Natural killer cell treated with Interleukin-12 subunit alpha and Interleukin-12 subunit beta and Interleukin-15 and Interleukin-18, amount 100 ng/mL, for 72 hours (primary cell): ENCODE data around the gene SNW1. TPM values are rescaled to one million over a fixed set of nuclear protein-coding genes. Genes with fewer than 3 reads are reported as not detected.

Experiments
- ATAC-seq, 2 donors: fragments of 150-1000 bp; cut with Tn5 transposase in 1 of 2; sonication (Bioruptor Pico), chemical (Tn5 transposase) in 1 of 2; 2 replicates each; pipeline ENCODE4 v1.10.0; 2021
- DNase-seq: peaks from one replicate; pipeline ENCODE4 v3.0.0; 2022; ENCODE audit warnings: low spot score
- H3K27ac Mint-ChIP-seq, 2 donors: 1 replicate in 1 of 2; 2 replicates in 1 of 2; pipeline ENCODE4 v1.8.0; 2022; ENCODE audit warnings: mixed read lengths in 2 of 2, mild to moderate bottlenecking in 1 of 2, moderate library complexity in 1 of 2
- H3K27me3 Mint-ChIP-seq, 2 donors: 1 replicate in 1 of 2; 2 replicates in 1 of 2; pipeline ENCODE4 v1.8.0; 2022; ENCODE audit warnings: mixed read lengths in 2 of 2
- H3K36me3 Mint-ChIP-seq: one replicate; pipeline ENCODE4 v1.8.0; 2022; ENCODE audit warnings: mixed read lengths
- H3K4me1 Mint-ChIP-seq, 2 donors: 1 replicate in 1 of 2; 2 replicates in 1 of 2; pipeline ENCODE4 v1.8.0; 2022; ENCODE audit warnings: low read depth in 2 of 2, mixed read lengths in 2 of 2, mild to moderate bottlenecking in 1 of 2
- H3K4me3 Mint-ChIP-seq: one replicate; pipeline ENCODE4 v1.8.0; 2022; ENCODE audit warnings: mixed read lengths
- H3K9me3 Mint-ChIP-seq: 2 replicates; pipeline ENCODE4 v1.8.0; 2022; ENCODE audit warnings: mixed read lengths
- total RNA-seq, 2 donors: library from RNA; stranded (reverse); gene quantifications; one replicate each; pipeline ENCODE4 v1.2.3, GENCODE V29; 2022

SNW1 gene
- total RNA-seq, 2 donors from 2014 or later = 82.4 to 109 TPM

DNA sequence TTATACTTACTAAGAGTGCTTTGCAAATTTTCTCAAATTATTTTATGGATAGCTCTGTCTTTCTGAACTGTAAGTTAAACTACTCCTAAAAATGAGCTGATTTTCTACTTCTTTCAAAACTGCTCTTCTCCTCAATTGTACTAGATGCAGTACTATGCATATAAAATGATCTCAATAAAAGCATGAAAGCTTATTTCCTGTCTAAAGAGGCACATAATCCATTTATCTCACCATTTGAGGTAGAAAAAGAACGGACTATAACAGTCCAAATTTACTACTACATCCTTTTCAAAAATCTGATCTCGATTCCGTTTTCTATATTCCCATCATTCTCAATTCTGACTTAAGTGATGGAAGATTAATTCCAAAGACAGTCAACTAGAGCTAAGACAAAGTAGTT, 38.7 kb downstream of the SNW1 start:
- Mint-ChIP-seq H3K4me1 (peaks cover 0 to 5% of the 10 kb centered on the region in 2 donors), H3K9me3 (no peaks in the 10 kb centered on the region), H3K36me3 (peaks cover 43% of the 10 kb centered on the region), H3K4me3 (no peak overlapping the region), H3K27me3 (no peaks in the 10 kb centered on the region), H3K27ac (peak overlapping the region in 1 of 2 donors; percentile 21)
- DNase-seq = no peak
- ATAC-seq = no peak

DNA sequence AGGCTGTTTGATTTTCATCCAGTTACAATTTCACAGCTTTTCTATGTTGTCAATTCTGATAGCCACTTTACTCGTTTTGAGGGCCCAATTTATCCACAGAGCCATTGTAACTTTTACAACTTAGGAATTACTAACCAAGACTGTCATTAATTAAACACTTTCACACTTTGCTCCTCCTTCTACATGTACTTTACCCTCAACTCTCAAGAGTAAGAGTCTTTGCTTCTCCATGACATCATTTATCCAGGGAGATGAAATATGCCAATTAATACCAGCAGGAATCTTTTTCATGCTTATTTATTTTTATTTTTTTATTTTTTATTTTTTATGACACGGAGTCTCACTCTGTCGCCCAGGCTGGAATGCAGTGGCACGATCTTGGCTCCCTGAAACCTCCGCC, 39.5 kb downstream of the SNW1 start:
- Mint-ChIP-seq H3K4me3 (no peak overlapping the region), H3K36me3 (peaks cover 38% of the 10 kb centered on the region), H3K4me1 (peaks cover 0 to 5% of the 10 kb centered on the region in 2 donors)

DNA sequence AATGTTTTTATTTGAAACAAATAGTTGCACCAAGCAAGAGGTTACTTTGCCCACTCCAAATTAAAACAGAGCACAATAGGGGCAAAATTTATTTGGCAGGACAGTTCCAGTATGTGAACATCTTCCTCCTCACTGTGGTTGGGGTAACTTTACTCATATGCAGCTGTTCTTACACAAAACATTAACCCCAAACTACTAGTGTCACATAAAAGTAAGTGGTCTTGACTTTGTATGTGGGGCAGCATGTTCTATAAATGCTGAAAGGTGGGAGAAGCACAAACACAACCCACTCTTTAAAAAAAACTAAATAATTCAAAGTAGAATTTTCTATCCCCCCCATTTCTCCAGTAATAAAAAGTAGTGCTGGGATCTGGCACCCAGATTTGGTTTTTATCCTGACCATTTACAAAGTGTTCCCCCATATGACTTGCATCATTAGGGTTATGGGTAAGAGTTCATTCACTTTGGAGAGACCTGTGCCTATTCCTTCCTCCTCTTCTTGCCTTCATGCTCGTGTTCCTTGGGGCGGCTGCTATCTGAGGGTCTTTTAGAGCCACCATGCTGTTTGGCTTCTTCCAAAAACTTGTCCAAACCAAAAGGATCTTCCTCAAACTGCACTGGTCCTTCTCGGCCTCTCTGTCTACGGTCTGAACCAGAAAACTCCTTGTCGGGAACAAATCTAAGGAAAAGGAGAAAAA, 43.2 kb downstream of the SNW1 start:
- peak overlapping the region in 1 of 2 donors; percentile 42 for H3K27ac Mint-ChIP-seq
- peaks cover 27% of the 10 kb centered on the region for H3K36me3 Mint-ChIP-seq
- no peaks in the 10 kb centered on the region for H3K9me3 Mint-ChIP-seq

More for the DNA sequence above, 39.5 kb downstream of the SNW1 start:
- H3K9me3 Mint-ChIP-seq = no peaks in the 10 kb centered on the region
- H3K27ac Mint-ChIP-seq = no peak overlapping the region
- DNase-seq = no peak
- ATAC-seq = no peak
- H3K27me3 Mint-ChIP-seq = no peaks in the 10 kb centered on the region

DNA sequence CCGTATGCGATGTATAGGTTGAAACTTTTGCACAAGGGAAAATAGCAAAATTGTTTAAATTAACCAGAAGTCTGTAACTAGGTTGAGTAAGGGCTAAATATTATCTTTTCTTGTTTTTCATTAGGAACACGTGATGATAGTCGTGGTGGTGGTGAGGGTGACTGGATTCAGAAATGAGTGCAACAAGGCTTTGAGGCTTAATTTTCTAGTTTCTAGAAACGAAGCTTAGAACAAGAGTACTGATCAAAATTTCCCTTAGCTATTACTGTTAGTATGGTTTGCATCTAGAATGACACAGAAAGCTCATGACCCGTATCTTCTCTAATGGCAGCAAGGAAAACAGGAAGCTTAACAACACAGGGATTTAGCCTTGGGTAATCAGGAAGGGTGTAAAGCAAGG, 46.0 kb downstream of the SNW1 start:
- H3K27me3 Mint-ChIP-seq = no peaks in the 10 kb centered on the region
- H3K9me3 Mint-ChIP-seq = no peaks in the 10 kb centered on the region
- ATAC-seq = no peak
- DNase-seq = no peak
- H3K4me3 Mint-ChIP-seq = no peak overlapping the region
- H3K36me3 Mint-ChIP-seq = peaks cover 13% of the 10 kb centered on the region
- no peak overlapping the region for H3K27ac Mint-ChIP-seq
- peaks cover 10 to 16% of the 10 kb centered on the region in 2 donors for H3K4me1 Mint-ChIP-seq

More for the DNA sequence above, 43.2 kb downstream of the SNW1 start:
- H3K4me1 Mint-ChIP-seq = peaks cover 4 to 9% of the 10 kb centered on the region in 2 donors
- H3K27me3 Mint-ChIP-seq = no peaks in the 10 kb centered on the region
- ATAC-seq = no peak
- no peak for DNase-seq
- H3K4me3 Mint-ChIP-seq = no peak overlapping the region

DNA sequence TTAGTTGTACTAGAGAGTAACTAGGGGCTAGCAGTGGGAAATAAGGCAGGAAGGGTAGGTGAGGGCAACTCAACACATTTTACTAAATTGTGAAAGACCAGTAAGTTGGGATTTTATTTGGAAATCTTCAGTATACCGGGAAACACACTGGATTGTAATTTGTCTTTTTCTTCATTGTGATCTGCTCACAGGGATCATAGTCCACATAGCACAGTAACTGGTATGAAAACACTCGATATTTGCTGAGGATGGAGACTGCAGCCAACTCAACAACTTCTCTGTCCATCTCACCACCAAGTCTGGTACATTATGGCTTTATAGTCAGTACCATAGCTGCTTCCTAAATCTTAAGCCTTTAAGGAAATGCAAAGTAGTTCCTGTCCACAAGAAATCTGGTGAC, 50.6 kb downstream of the SNW1 start:
- Mint-ChIP-seq H3K4me3 (peak overlapping the region; percentile 98), H3K27me3 (no peaks in the 10 kb centered on the region), H3K36me3 (peaks cover 24% of the 10 kb centered on the region), H3K9me3 (no peaks in the 10 kb centered on the region), H3K27ac (no peak overlapping the region), H3K4me1 (peaks cover 37 to 45% of the 10 kb centered on the region in 2 donors)
- no peak for ATAC-seq
- DNase-seq = no peak

DNA sequence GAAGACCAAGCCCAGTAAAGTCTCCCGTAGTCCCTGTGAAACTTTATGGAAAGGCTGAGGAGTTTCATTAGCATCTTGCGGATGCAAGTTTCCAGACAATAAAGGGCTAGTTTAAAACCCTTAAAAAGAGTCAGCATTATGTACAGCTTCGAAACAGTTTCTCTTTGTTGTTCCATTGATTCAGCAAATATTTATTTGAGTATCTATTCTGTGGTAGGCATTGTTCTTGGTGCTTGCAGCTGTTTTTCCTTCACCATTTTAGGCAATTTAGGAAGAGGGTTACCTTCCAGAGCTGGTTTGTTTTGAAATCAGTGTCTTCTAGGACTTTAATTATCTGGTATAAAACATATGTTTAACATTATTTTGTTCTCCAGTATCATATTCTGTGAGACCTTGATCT, 51.5 kb downstream of the SNW1 start:
- DNase-seq = no peak
- no peaks in the 10 kb centered on the region for H3K9me3 Mint-ChIP-seq
- ATAC-seq = no peak
- peak overlapping the region; percentile 98 for H3K4me3 Mint-ChIP-seq
- H3K4me1 Mint-ChIP-seq = peaks cover 37% of the 10 kb centered on the region in 2 donors
- peaks cover 20% of the 10 kb centered on the region for H3K36me3 Mint-ChIP-seq
- H3K27ac Mint-ChIP-seq = peak overlapping the region; percentile 60 to 75
- H3K27me3 Mint-ChIP-seq = no peaks in the 10 kb centered on the region

DNA sequence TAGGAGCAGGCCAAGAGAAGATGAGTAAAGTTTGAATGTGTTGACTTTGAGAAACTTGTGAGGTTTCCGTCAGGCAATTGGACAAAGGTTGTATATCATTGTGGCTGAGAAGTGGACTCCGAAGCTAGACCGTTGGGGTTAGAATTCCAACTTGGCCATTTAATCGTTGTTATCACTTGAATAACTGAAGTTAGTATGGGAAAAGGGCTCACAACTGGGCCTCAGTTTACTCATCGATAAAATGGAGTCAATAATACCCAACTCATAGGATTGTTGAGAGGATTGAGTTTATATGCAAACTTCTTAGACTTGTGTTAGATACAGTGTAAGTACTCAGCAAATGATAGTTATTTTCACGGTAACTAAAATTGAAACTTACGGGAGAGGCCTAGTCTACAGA, 52.2 kb downstream of the SNW1 start:
- peak overlapping the region; percentile 98 for H3K4me3 Mint-ChIP-seq
- H3K27ac Mint-ChIP-seq = peak overlapping the region; percentile 75 to 95
- H3K4me1 Mint-ChIP-seq = peaks cover 36 to 37% of the 10 kb centered on the region in 2 donors
- ATAC-seq (no peak), DNase-seq (no peak)
- H3K27me3 Mint-ChIP-seq = no peaks in the 10 kb centered on the region
- no peaks in the 10 kb centered on the region for H3K9me3 Mint-ChIP-seq
- peaks cover 20% of the 10 kb centered on the region for H3K36me3 Mint-ChIP-seq

DNA sequence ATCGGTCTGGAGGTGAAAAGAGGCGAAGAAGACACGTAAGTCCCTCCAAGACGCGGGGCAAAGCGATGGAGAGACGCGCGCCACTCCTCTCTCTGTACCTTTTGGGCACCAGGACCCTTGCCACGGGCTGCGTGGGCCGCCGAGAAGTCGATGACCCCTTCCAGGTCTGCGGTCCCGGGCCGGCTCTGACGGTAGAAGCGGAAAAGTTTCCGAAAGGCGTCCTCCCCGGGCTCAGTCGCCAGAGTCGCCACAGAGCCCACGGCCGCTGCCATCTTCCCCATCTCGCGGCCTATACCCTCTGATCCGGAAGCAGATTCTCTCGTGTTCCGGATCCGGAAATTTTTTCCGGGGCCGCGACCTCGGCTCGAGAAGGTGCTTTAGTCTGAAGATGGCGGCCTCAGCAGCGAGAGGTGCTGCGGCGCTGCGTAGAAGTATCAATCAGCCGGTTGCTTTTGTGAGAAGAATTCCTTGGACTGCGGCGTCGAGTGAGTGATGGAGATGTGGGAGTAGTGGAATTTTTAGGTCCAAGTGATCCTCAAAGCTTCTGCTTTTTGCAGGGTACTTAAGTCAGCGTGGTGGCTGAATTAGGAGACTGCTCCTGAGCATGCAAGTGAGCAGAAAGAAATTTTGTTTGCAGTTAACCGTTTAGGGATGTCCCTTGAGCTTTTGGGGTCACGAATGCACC, 53.1 kb downstream of the SNW1 start, which contains the start of the genes ALKBH1 and SLIRP:
Gene ALKBH1 (minus strand): TSS at position 300 of the 685 bp plus-strand sequence. CDS start 19 bp downstream, at position 281.
Gene SLIRP (plus strand): TSS at position 380 of the 685 bp plus-strand sequence. CDS start 9 bp downstream, at position 389.
- DNase-seq = peak; percentile 89
- H3K27me3 Mint-ChIP-seq = no peaks in the 10 kb centered on the region
- peaks cover 36 to 37% of the 10 kb centered on the region in 2 donors for H3K4me1 Mint-ChIP-seq
- peak within 1 kb of the TSS; percentile 75 to 95 for H3K27ac Mint-ChIP-seq
- peak; percentile 98 to 99 for ATAC-seq
- peaks cover 20% of the 10 kb centered on the region for H3K36me3 Mint-ChIP-seq
- peak within 1 kb of the TSS; percentile 98 for H3K4me3 Mint-ChIP-seq
- no peaks in the 10 kb centered on the region for H3K9me3 Mint-ChIP-seq

DNA sequence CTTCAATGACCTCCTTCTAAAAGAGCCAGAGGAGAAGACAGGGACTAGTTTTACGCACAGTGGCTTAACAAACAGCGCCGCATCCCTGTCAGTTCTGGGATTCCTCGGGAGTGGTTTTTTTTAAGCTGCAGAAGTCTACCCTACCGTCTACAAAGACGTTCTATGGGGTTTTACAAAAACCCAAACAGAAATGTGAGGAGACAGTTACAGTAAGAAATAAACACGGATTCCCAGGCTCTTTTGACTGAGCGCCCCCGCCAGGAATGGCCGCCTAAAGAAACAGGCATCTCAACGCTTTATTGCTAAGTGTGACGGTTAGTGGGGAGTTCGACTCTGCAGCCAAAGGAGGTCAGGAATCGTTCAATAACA, 53.6 kb downstream of the SNW1 start:
- Mint-ChIP-seq H3K27ac (peak overlapping the region; percentile 75 to 95), H3K27me3 (no peaks in the 10 kb centered on the region), H3K4me3 (peak overlapping the region; percentile 98), H3K4me1 (peaks cover 36 to 37% of the 10 kb centered on the region in 2 donors), H3K36me3 (peaks cover 20% of the 10 kb centered on the region), H3K9me3 (no peaks in the 10 kb centered on the region)
- DNase-seq = no peak
- peak; percentile 7 to 54 for ATAC-seq

DNA sequence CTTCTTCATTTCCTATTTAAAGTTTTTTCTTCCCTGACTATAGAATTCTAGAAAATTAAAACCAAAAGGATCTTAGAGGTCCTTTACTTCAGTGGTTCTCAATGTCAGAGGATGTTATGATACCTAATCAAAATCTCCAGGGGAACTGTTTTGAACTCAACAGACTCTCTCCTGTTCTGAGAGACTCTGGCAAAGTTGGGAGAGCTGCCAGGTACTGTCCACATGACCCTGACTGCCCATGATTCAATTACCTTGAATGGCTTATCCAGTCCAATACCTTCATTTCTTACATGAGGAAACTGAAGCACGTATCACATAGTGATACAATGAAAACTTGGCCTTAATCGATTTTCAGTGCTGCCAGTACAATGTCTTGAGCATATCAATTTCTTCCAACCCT, 69.7 kb downstream of the SNW1 start:
- no peak for ATAC-seq
- DNase-seq = no peak
- peaks cover 17% of the 10 kb centered on the region for H3K36me3 Mint-ChIP-seq
- no peaks in the 10 kb centered on the region for H3K27me3 Mint-ChIP-seq
- H3K9me3 Mint-ChIP-seq = no peaks in the 10 kb centered on the region
- H3K4me1 Mint-ChIP-seq = no peaks in the 10 kb centered on the region
- H3K27ac Mint-ChIP-seq = no peak overlapping the region
- H3K4me3 Mint-ChIP-seq = no peak overlapping the region

DNA sequence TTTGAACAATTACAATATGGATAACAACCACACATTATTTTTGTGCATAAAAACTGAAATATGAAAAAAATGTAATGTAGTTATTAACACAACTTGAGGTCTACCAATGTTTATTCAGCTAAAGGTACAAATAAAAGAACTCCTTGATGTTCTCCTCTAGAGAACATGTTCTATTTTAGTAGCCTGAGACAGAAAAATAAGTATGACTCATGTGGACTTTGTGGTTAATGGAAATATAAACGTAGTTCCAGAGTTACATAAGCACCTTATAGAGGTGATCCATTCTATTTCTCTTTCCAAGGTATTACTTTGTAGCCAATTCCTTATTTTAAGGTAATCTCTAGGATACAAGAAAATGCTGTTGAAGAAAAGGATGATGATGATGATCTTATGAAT, 78.8 kb downstream of the SNW1 start:
- no peaks in the 10 kb centered on the region for H3K27me3 Mint-ChIP-seq
- ATAC-seq (no peak), DNase-seq (no peak)
- no peak overlapping the region for H3K4me3 Mint-ChIP-seq
- peaks cover 0 to 3% of the 10 kb centered on the region in 2 donors for H3K4me1 Mint-ChIP-seq
- H3K27ac Mint-ChIP-seq = no peak overlapping the region
- peaks cover 5% of the 10 kb centered on the region for H3K36me3 Mint-ChIP-seq
- H3K9me3 Mint-ChIP-seq = no peaks in the 10 kb centered on the region

DNA sequence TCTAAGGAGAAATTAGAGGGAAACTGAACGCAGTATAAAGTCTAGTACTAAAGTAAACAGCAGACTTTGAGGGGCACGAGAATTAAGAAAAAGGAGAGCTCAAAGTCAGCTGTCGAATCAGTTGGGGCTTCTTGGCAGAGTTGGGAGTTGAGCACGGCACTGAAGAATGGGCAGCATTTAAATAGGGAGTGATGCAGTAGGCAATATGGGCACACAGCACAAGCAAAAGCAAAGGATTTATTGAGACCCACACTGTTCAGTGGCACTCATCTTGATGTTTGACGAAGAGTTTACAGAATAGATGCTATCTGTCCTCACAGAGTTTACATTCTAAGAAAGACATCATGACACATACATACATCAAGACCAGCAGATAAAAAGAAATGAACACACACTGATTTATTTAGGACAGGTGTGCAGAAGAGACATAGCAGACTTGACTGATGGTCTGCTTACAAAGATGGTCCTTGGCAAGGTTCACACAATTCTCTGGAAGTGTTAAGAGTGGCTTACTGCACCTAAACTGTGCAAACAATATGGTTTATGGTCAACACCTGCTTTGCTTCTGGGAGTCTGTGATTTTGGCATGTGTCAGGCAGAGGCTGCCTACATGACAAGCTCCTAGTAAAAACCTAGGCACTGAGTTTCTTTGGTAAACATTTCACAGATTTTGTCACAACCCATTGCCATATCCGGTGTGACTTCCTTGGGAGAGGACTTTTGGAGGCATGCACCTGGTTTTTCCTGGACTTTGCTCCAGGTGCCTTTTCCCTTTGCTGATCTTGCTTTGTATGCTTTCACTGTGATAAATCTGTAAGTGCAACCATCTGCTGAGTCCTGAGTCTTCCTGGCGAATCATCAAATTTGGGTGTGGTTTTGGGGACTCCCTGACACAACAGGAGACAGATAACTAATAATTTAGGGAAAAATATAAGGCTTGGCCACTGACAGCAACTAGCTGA, 79.5 kb downstream of the SNW1 start:
- no peaks in the 10 kb centered on the region for H3K36me3 Mint-ChIP-seq
- no peak for ATAC-seq

DNA sequence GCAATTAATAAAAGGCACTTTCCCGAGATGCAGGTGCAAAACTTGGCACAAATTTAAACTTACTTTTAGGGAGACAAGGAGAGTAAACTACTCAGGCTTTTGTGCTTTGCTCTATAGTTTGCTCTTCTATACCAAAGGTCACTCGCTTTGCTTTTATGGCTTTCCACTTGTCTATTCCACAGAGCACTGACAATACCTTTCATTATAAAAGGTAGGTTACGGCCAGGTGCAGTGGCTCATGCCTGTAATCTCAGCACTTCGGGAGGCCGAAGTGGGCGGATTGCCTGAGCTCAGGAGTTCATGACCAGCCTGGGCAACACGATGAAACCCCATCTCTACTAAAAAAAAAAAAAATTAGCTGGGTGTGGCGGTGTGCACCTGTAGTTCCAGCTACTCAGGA, 86.0 kb downstream of the SNW1 start:
- no peak for ATAC-seq
- Mint-ChIP-seq H3K27ac (no peak overlapping the region), H3K27me3 (no peaks in the 10 kb centered on the region), H3K4me3 (no peak overlapping the region), H3K4me1 (no peaks in the 10 kb centered on the region), H3K36me3 (peaks cover 15% of the 10 kb centered on the region), H3K9me3 (no peaks in the 10 kb centered on the region)
- no peak for DNase-seq

More for the DNA sequence above, 79.5 kb downstream of the SNW1 start:
- Mint-ChIP-seq H3K27me3 (no peaks in the 10 kb centered on the region), H3K4me3 (no peak overlapping the region), H3K9me3 (no peaks in the 10 kb centered on the region), H3K4me1 (peaks cover 0 to 3% of the 10 kb centered on the region in 2 donors), H3K27ac (no peak overlapping the region)
- no peak for DNase-seq
